GM23338 (cell line): Measurements from ENCODE around the gene SRA1. TPM values are rescaled to one million over a fixed set of nuclear protein-coding genes. Genes with fewer than 3 reads are reported as not detected.
A peak's percentile ranks its signal among the peaks of the same experiment; 100 is the strongest.

Experiments
- ATAC-seq: fragments of 200-7000 bp; cut with Tn5 transposase; 3 replicates; pipeline ENCODE4 v1.9.1; 2020
- DNase-seq: peaks from one replicate; pipeline ENCODE4 v3.0.0-alpha.2; 2015; ENCODE audit warnings: low spot score
- H2AFZ ChIP-seq: fragments of 200-600 bp; sonication (generic); 2 replicates; pipeline ENCODE4 v1.8.0; 2016; ENCODE audit warnings: antibody characterized with exemption, mild to moderate bottlenecking, moderate library complexity
- H3F3A ChIP-seq: fragments of 200-600 bp; sonication (generic); replicated peaks from 2 replicates; pipeline ENCODE4 v1.8.0; 2017; ENCODE audit warnings: antibody characterized with exemption, mixed run types, low read depth
- H3K27ac ChIP-seq: fragments of 200-600 bp; sonication (generic); 2 replicates; pipeline ENCODE4 v1.6.1; 2016; ENCODE audit warnings: low read depth
- H3K27me3 ChIP-seq: fragments of 200-600 bp; sonication (generic); 2 replicates; pipeline ENCODE4 v1.8.0; 2016; ENCODE audit warnings: mild to moderate bottlenecking, mixed run types, moderate library complexity; ENCODE audit not compliant: insufficient read depth
- H3K36me3 ChIP-seq: fragments of 200-600 bp; sonication (generic); 2 replicates; pipeline ENCODE4 v1.8.0; 2016; ENCODE audit warnings: mild to moderate bottlenecking; ENCODE audit not compliant: insufficient read depth
- H3K4me1 ChIP-seq: fragments of 200-600 bp; sonication (generic); 2 replicates; pipeline ENCODE4 v1.8.0; 2016; ENCODE audit warnings: mild to moderate bottlenecking, moderate library complexity; ENCODE audit not compliant: insufficient read depth
- H3K4me2 ChIP-seq: fragments of 200-600 bp; sonication (generic); 2 replicates; pipeline ENCODE4 v1.7.1; 2017; ENCODE audit warnings: mixed run types
- H3K4me3 ChIP-seq: fragments of 200-600 bp; sonication (generic); 2 replicates; pipeline ENCODE4 v1.6.1; 2016; ENCODE audit warnings: mixed run types
- H3K79me2 ChIP-seq: fragments of 200-600 bp; sonication (generic); replicated peaks from 2 replicates; pipeline ENCODE4 v1.8.0; 2017; ENCODE audit warnings: mild to moderate bottlenecking; ENCODE audit not compliant: insufficient read depth
- H3K9me2 ChIP-seq: fragments of 200-600 bp; sonication (generic); 2 replicates; pipeline ENCODE4 v1.8.0; 2017; ENCODE audit not compliant: insufficient read depth
- H4K20me1 ChIP-seq: fragments of 200-600 bp; sonication (generic); replicated peaks from 2 replicates; pipeline ENCODE4 v1.8.0; 2017; ENCODE audit warnings: mild to moderate bottlenecking; ENCODE audit not compliant: insufficient read depth
- H3K27ac Mint-ChIP-seq: 2 replicates; pipeline ENCODE4 v1.8.0; 2020; ENCODE audit warnings: inconsistent platforms, mild to moderate bottlenecking, moderate library complexity, mixed read lengths
- H3K27me3 Mint-ChIP-seq: 3 replicates; pipeline ENCODE4 v1.8.0; 2022; ENCODE audit warnings: low read depth, mild to moderate bottlenecking, moderate library complexity, mixed read lengths, inconsistent platforms; ENCODE audit not compliant: insufficient read depth, poor library complexity
- H3K36me3 Mint-ChIP-seq: 3 replicates; pipeline ENCODE4 v1.8.0; 2021; ENCODE audit warnings: low read depth, mild to moderate bottlenecking, inconsistent platforms, moderate library complexity, mixed read lengths
- H3K4me1 Mint-ChIP-seq: 3 replicates; pipeline ENCODE4 v1.8.0; 2020; ENCODE audit warnings: mild to moderate bottlenecking, inconsistent platforms, mixed read lengths
- H3K4me3 Mint-ChIP-seq: 3 replicates; pipeline ENCODE4 v1.8.0; 2021; ENCODE audit warnings: moderate library complexity, mild to moderate bottlenecking, inconsistent platforms, mixed read lengths
- H3K9me3 Mint-ChIP-seq: 3 replicates; pipeline ENCODE4 v1.8.0; 2020; ENCODE audit warnings: moderate library complexity, mild to moderate bottlenecking, inconsistent platforms, mixed read lengths
- CREB1 ChIP-seq: fragments of 250-450 bp; sonication (Bioruptor Pico); IDR thresholded peaks from 2 replicates; pipeline ENCODE4 v1.5.0; 2020; ENCODE audit warnings: low read depth, mild to moderate bottlenecking, moderate library complexity
- EZH2 ChIP-seq: fragments of 200-600 bp; sonication (generic); IDR thresholded peaks from one replicate; pipeline ENCODE4 v1.8.0; 2017; ENCODE audit warnings: antibody characterized with exemption, mild to moderate bottlenecking, low read depth; ENCODE audit not compliant: unreplicated experiment
- EZH2phosphoT487 ChIP-seq: fragments of 200-600 bp; sonication (generic); IDR thresholded peaks from one replicate; pipeline ENCODE4 v1.8.1; 2018; ENCODE audit warnings: antibody characterized with exemption; ENCODE audit not compliant: unreplicated experiment
- JUNB ChIP-seq: IDR thresholded peaks from one replicate; pipeline ENCODE4 v1.6.1; 2016; ENCODE audit warnings: antibody characterized with exemption; ENCODE audit not compliant: unreplicated experiment
- NANOG ChIP-seq: IDR thresholded peaks from 2 replicates; pipeline ENCODE4 v1.6.1; 2016; ENCODE audit warnings: antibody characterized with exemption, borderline replicate concordance
- POLR2AphosphoS5 ChIP-seq: IDR thresholded peaks from 2 replicates; pipeline ENCODE4 v1.6.1; 2016; ENCODE audit warnings: antibody characterized with exemption, low read depth
- STAT1 ChIP-seq: IDR thresholded peaks from one replicate; pipeline ENCODE4 v1.6.1; 2016; ENCODE audit warnings: antibody characterized with exemption; ENCODE audit not compliant: unreplicated experiment
- ZNF114 ChIP-seq: fragments of 250-450 bp; sonication (Bioruptor Pico); IDR thresholded peaks from 2 replicates; pipeline ENCODE4 v1.5.0; 2020; ENCODE audit warnings: mild to moderate bottlenecking, moderate library complexity
- ZNF331 ChIP-seq: fragments of 250-450 bp; sonication (Bioruptor Pico); IDR thresholded peaks from 2 replicates; pipeline ENCODE4 v1.5.0; 2020; ENCODE audit warnings: low read depth, mild to moderate bottlenecking, moderate library complexity
- polyA plus RNA-seq: library from polyadenylated mRNA; unstranded; fragments of >200 nt; fragmentation: Nextera tagmentation; extraction: Ambion mirVana; gene quantifications from 2 replicates; pipeline ENCODE4 v1.2.1, GENCODE V29; 2016
- total RNA-seq: library from RNA; depleted of rRNA; stranded (reverse); fragments of >200 nt; shearing (Covaris generic); gene quantifications from 2 replicates; pipeline ENCODE4 v1.2.3, GENCODE V29; 2014
- TF ChIP-seq, protein P1 (sequence below), 2 experiments: fragments of 200-600 bp in 1 of 2; sonication (generic) in 1 of 2; conservative IDR thresholded peaks; 2 replicates each; pipeline versions ENCODE4 v1.5.1 to v1.6.1; 2016 to 2017; ENCODE audit warnings: antibody characterized with exemption in 2 of 2, low read depth in 2 of 2, mild to moderate bottlenecking in 2 of 2, moderate library complexity in 1 of 2
- TF ChIP-seq, protein P2 (sequence below): fragments of 250-450 bp; sonication (Bioruptor Pico); IDR thresholded peaks from 2 replicates; pipeline ENCODE4 v1.5.0; 2020; ENCODE audit warnings: mild to moderate bottlenecking, moderate library complexity
- TF ChIP-seq, protein P3 (sequence below): IDR thresholded peaks from one replicate; pipeline ENCODE4 v1.6.1; 2018; ENCODE audit warnings: antibody characterized with exemption; ENCODE audit not compliant: unreplicated experiment
- TF ChIP-seq, protein P4 (sequence below): IDR thresholded peaks from 2 replicates; pipeline ENCODE4 v1.6.1; 2016; ENCODE audit warnings: antibody characterized with exemption

The SRA1 gene
- total and polyA plus RNA-seq, 2 experiments from 2014 or later: 38.4 to 74.7 TPM

DNA sequence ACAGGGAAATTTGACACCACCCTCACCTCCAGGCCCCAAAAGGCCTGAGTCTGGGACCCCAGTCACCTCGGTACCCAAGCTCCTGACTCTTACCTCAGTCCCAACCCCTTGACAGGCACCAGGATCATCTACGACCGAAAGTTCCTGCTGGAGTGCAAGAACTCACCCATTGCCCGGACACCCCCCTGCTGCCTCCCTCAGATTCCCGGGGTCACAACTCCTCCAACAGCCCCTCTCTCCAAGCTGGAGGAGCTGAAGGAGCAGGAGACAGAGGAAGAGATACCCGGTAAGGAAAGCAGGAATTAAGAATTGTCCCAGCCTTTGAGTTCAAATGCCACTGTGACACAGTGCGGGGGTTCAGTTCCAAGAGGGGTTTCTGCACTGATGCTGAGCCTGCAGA is 8.5 kb downstream of the SRA1 start:
- Histone ChIP-seq H3K27ac (peak overlapping the region; percentile 95), H3K4me1 (peaks cover 26% of the 10 kb centered on the region), H3K27me3 (no peaks in the 10 kb centered on the region), H4K20me1 (peaks cover 5% of the 10 kb centered on the region; the same call in 1 of the 2 replicates), H3K79me2 (peaks cover 22% of the 10 kb centered on the region), H3K36me3 (peaks cover 29% of the 10 kb centered on the region; the same call in 1 of the 2 replicates), H2AFZ (no peak overlapping the region), H3K9me2 (no peaks in the 10 kb centered on the region), H3K4me2 (peak overlapping the region; percentile 96), H3F3A (peaks cover 17% of the 10 kb centered on the region), H3K4me3 (peak overlapping the region; percentile 77)
- Mint-ChIP-seq H3K4me1 (peaks cover 24% of the 10 kb centered on the region), H3K27ac (peak overlapping the region; percentile 98), H3K36me3 (peaks cover 50% of the 10 kb centered on the region), H3K4me3 (peak overlapping the region; percentile 88), H3K27me3 (peaks cover 17% of the 10 kb centered on the region), H3K9me3 (no peaks in the 10 kb centered on the region)
- DNase-seq (peak; percentile 21), ATAC-seq (no peak; the same call in 2 of the 3 replicates)
- TF ChIP-seq, protein P1, sequence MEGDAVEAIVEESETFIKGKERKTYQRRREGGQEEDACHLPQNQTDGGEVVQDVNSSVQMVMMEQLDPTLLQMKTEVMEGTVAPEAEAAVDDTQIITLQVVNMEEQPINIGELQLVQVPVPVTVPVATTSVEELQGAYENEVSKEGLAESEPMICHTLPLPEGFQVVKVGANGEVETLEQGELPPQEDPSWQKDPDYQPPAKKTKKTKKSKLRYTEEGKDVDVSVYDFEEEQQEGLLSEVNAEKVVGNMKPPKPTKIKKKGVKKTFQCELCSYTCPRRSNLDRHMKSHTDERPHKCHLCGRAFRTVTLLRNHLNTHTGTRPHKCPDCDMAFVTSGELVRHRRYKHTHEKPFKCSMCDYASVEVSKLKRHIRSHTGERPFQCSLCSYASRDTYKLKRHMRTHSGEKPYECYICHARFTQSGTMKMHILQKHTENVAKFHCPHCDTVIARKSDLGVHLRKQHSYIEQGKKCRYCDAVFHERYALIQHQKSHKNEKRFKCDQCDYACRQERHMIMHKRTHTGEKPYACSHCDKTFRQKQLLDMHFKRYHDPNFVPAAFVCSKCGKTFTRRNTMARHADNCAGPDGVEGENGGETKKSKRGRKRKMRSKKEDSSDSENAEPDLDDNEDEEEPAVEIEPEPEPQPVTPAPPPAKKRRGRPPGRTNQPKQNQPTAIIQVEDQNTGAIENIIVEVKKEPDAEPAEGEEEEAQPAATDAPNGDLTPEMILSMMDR (conservative IDR thresholded peaks at IDR 0.05; ENCODE audit: low read depth in 2 of 2): no peak
- TF ChIP-seq JUNB: no peak
- no peak for TF ChIP-seq STAT1
- TF ChIP-seq POLR2AphosphoS5: no peak
- TF ChIP-seq ZNF331 (CRISPR knock-in tag): no peak
- TF ChIP-seq CREB1 (CRISPR knock-in tag): no peak
- TF ChIP-seq EZH2phosphoT487: no peak
- TF ChIP-seq ZNF114 (CRISPR knock-in tag): no peak
- TF ChIP-seq, protein P2, sequence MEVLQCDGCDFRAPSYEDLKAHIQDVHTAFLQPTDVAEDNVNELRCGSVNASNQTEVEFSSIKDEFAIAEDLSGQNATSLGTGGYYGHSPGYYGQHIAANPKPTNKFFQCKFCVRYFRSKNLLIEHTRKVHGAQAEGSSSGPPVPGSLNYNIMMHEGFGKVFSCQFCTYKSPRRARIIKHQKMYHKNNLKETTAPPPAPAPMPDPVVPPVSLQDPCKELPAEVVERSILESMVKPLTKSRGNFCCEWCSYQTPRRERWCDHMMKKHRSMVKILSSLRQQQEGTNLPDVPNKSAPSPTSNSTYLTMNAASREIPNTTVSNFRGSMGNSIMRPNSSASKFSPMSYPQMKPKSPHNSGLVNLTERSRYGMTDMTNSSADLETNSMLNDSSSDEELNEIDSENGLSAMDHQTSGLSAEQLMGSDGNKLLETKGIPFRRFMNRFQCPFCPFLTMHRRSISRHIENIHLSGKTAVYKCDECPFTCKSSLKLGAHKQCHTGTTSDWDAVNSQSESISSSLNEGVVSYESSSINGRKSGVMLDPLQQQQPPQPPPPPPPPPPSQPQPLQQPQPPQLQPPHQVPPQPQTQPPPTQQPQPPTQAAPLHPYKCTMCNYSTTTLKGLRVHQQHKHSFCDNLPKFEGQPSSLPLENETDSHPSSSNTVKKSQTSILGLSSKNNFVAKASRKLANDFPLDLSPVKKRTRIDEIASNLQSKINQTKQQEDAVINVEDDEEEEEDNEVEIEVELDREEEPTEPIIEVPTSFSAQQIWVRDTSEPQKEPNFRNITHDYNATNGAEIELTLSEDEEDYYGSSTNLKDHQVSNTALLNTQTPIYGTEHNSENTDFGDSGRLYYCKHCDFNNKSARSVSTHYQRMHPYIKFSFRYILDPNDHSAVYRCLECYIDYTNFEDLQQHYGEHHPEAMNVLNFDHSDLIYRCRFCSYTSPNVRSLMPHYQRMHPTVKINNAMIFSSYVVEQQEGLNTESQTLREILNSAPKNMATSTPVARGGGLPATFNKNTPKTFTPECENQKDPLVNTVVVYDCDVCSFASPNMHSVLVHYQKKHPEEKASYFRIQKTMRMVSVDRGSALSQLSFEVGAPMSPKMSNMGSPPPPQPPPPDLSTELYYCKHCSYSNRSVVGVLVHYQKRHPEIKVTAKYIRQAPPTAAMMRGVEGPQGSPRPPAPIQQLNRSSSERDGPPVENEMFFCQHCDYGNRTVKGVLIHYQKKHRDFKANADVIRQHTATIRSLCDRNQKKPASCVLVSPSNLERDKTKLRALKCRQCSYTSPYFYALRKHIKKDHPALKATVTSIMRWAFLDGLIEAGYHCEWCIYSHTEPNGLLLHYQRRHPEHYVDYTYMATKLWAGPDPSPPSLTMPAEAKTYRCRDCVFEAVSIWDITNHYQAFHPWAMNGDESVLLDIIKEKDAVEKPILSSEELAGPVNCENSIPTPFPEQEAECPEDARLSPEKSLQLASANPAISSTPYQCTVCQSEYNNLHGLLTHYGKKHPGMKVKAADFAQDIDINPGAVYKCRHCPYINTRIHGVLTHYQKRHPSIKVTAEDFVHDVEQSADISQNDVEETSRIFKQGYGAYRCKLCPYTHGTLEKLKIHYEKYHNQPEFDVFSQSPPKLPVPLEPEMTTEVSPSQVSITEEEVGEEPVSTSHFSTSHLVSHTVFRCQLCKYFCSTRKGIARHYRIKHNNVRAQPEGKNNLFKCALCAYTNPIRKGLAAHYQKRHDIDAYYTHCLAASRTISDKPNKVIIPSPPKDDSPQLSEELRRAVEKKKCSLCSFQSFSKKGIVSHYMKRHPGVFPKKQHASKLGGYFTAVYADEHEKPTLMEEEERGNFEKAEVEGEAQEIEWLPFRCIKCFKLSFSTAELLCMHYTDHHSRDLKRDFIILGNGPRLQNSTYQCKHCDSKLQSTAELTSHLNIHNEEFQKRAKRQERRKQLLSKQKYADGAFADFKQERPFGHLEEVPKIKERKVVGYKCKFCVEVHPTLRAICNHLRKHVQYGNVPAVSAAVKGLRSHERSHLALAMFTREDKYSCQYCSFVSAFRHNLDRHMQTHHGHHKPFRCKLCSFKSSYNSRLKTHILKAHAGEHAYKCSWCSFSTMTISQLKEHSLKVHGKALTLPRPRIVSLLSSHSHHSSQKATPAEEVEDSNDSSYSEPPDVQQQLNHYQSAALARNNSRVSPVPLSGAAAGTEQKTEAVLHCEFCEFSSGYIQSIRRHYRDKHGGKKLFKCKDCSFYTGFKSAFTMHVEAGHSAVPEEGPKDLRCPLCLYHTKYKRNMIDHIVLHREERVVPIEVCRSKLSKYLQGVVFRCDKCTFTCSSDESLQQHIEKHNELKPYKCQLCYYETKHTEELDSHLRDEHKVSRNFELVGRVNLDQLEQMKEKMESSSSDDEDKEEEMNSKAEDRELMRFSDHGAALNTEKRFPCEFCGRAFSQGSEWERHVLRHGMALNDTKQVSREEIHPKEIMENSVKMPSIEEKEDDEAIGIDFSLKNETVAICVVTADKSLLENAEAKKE (CRISPR knock-in tag): no peak
- TF ChIP-seq, protein P3, sequence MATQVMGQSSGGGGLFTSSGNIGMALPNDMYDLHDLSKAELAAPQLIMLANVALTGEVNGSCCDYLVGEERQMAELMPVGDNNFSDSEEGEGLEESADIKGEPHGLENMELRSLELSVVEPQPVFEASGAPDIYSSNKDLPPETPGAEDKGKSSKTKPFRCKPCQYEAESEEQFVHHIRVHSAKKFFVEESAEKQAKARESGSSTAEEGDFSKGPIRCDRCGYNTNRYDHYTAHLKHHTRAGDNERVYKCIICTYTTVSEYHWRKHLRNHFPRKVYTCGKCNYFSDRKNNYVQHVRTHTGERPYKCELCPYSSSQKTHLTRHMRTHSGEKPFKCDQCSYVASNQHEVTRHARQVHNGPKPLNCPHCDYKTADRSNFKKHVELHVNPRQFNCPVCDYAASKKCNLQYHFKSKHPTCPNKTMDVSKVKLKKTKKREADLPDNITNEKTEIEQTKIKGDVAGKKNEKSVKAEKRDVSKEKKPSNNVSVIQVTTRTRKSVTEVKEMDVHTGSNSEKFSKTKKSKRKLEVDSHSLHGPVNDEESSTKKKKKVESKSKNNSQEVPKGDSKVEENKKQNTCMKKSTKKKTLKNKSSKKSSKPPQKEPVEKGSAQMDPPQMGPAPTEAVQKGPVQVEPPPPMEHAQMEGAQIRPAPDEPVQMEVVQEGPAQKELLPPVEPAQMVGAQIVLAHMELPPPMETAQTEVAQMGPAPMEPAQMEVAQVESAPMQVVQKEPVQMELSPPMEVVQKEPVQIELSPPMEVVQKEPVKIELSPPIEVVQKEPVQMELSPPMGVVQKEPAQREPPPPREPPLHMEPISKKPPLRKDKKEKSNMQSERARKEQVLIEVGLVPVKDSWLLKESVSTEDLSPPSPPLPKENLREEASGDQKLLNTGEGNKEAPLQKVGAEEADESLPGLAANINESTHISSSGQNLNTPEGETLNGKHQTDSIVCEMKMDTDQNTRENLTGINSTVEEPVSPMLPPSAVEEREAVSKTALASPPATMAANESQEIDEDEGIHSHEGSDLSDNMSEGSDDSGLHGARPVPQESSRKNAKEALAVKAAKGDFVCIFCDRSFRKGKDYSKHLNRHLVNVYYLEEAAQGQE: no peak
- no peak for TF ChIP-seq EZH2
- TF ChIP-seq NANOG: no peak
- TF ChIP-seq, protein P4, sequence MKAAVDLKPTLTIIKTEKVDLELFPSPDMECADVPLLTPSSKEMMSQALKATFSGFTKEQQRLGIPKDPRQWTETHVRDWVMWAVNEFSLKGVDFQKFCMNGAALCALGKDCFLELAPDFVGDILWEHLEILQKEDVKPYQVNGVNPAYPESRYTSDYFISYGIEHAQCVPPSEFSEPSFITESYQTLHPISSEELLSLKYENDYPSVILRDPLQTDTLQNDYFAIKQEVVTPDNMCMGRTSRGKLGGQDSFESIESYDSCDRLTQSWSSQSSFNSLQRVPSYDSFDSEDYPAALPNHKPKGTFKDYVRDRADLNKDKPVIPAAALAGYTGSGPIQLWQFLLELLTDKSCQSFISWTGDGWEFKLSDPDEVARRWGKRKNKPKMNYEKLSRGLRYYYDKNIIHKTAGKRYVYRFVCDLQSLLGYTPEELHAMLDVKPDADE: no peak
